Fibroblast of lung (primary cell): ENCODE measurements around the gene ZNF385D.

Experiments used
- CTCF ChIP-seq, 2 donors: IDR thresholded peaks in 1 of 2; conservative IDR thresholded peaks in 1 of 2; 1 replicate in 1 of 2; 2 replicates in 1 of 2; pipeline ENCODE4 v1.5.1; 2011 to 2012; ENCODE audit warnings: low read length in 2 of 2, control low read depth in 1 of 2, inconsistent platforms in 1 of 2, low read depth in 1 of 2, mild to moderate bottlenecking in 1 of 2
- EZH2 ChIP-seq: IDR thresholded peaks from 2 replicates; pipeline ENCODE4 v1.5.1; 2012; ENCODE audit warnings: low read length, control low read depth, mild to moderate bottlenecking; ENCODE audit errors: missing control alignments

DNA sequence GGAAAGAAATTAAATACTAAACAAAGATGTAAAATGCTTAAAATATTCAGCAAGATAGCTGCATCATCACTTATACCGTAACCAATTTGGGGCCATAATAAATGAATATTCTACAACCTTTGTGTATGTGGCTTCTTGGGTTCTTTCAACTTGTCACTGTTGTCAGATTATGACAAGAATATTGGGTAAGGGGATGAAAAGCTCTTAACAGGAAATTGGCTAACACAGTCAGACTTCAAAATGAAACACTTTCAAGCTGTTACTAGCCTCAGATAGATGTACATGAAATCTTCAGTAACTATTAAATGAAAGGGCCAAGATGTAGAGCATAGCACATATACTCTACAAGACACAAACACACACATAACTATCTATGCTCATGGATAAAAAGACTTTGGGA lies 38.7 kb upstream of the ZNF385D start:
- no peak for TF ChIP-seq CTCF (conservative IDR thresholded peaks at IDR 0.05 in 1 of 2, IDR thresholded peaks at IDR 0.05 in 1 of 2; ENCODE audit: low read depth in 1 of 2, low read length in 2 of 2)
- no peak for TF ChIP-seq EZH2
